ENCODE data around the gene ZMIZ1. TPM values are rescaled to one million over a fixed set of nuclear protein-coding genes. Genes with fewer than 3 reads are reported as not detected.

ZMIZ1 gene
- total RNA-seq, 4 donors from 2014 or later, result 58.1 to 87.4 (median 74.2) TPM

DNA sequence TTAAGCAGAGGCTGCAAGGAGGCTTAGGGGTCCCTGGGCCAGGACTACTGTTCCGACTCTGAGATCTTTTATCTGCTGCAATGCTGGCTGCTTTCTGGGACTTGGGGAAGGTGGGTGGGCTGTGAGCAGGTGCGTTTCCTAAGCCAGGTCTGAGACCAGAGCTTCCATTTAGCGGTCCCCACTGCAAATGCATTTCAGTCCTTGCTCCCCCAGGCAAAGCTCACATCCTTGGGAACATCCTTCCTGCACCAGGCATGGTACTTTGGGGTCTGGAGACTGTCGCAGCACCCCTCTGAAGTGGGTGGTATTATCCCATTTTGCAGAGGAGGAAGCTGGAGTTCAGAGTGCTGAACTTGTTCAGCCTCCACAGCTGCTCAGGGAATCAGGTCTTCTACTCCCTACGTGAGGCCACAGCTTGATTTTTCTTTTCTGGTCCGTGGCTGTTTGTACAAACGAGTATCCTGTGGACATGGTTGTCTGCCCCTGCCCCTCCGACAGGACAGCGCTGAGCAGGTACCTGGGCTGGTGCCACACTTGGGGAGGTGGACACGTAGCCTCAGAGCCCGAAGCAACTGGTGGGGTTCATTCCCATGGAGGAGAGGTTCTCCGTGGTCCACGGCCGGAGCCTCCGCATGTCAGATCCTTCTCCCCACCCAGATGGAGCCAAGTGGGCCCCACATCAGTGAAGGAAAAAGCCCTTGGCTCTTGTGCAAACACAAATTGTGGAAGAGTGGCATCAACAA lies 20.0 kb downstream of the ZMIZ1 start:
- DNase-seq (ENCODE audit: low spot score in 2 of 2), result no peak
- TF ChIP-seq, protein P1, sequence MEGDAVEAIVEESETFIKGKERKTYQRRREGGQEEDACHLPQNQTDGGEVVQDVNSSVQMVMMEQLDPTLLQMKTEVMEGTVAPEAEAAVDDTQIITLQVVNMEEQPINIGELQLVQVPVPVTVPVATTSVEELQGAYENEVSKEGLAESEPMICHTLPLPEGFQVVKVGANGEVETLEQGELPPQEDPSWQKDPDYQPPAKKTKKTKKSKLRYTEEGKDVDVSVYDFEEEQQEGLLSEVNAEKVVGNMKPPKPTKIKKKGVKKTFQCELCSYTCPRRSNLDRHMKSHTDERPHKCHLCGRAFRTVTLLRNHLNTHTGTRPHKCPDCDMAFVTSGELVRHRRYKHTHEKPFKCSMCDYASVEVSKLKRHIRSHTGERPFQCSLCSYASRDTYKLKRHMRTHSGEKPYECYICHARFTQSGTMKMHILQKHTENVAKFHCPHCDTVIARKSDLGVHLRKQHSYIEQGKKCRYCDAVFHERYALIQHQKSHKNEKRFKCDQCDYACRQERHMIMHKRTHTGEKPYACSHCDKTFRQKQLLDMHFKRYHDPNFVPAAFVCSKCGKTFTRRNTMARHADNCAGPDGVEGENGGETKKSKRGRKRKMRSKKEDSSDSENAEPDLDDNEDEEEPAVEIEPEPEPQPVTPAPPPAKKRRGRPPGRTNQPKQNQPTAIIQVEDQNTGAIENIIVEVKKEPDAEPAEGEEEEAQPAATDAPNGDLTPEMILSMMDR (IDR thresholded peaks at IDR 0.05), result no peak
- no peak for TF ChIP-seq POLR2A (IDR thresholded peaks at IDR 0.05)
- intact Hi-C loops (cut with DNase I; ENCODE audit: low total_unique reads), result no loop called here
- WGBS, 2 donors, result 78 to 87% methylated on average over 15 of the region's 15 CpGs
- H3K4me3 ChIP-seq (ENCODE audit: low read depth, poor library complexity, severe bottlenecking), result no peak overlapping the region

DNA sequence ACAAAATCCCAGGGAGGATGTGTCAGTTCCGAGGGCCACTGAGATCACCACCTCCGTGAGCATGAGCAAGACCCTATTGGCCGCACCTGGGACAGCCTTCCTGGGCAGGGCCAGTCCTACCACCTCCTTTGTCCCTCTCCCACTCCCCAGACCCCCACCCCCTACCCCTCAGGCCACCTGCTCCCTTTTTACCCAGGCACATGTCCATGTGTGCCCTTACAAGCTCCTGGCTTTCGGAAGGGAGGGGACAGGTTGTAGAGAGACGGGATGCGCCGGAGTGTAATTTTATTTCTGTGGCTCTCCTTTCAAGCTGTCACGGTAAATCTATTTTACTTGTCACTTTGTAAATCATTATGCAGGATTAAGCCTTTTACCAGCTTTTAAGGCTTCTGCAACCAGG lies 20.9 kb downstream of the ZMIZ1 start:
- TF ChIP-seq POLR2A (IDR thresholded peaks at IDR 0.05), result no peak
- TF ChIP-seq, protein P1 (IDR thresholded peaks at IDR 0.05), result no peak
- H3K4me3 ChIP-seq (ENCODE audit: low read depth, poor library complexity, severe bottlenecking), result no peak overlapping the region
- WGBS, 2 donors, result 81 to 85% methylated on average over 8 of the region's 8 CpGs
- intact Hi-C loops (cut with DNase I; ENCODE audit: low total_unique reads), result no loop called here
- DNase-seq (ENCODE audit: low spot score in 2 of 2), result no peak

DNA sequence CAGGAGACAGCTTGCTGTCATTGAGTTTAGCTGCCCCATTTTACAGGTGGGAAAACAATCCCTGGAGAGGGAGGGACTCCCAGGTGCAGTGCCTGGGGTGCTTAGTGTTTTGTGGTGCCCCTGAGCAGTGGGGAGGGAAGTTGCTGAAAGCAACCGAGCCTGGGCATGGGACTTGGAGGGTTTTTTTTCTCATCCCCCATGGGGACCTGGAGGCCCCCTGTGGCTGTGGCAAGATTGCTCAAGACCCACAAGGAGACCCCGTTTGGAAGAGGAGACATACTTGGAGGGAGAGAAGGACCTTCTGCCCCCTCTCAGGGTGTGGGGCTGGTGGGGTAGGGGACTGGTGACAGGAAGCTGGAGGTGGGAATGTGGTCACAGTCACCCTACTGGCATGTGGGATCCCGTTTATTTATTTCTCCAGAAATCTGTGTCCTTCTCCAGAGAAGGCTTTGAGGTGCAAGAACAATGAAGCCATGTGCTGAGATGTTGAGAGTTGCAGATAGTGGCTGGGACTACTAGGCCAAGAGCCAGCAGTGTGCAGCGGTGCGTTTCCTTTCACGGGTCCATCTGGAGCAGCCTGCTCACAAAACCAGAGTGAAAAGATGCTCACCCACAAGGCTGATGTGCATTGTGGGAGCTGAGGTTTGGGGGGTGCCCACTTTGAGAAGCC lies 21.5 kb downstream of the ZMIZ1 start:
- TF ChIP-seq, protein P1 (IDR thresholded peaks at IDR 0.05), result no peak
- TF ChIP-seq POLR2A (IDR thresholded peaks at IDR 0.05), result no peak
- WGBS, 2 donors, result 25 to 28% methylated on average over 6 of the region's 6 CpGs
- no peak overlapping the region for H3K4me3 ChIP-seq (ENCODE audit: low read depth, poor library complexity, severe bottlenecking)
- intact Hi-C loops (cut with DNase I; ENCODE audit: low total_unique reads), result no loop called here
- DNase-seq (ENCODE audit: low spot score in 2 of 2), result no peak

DNA sequence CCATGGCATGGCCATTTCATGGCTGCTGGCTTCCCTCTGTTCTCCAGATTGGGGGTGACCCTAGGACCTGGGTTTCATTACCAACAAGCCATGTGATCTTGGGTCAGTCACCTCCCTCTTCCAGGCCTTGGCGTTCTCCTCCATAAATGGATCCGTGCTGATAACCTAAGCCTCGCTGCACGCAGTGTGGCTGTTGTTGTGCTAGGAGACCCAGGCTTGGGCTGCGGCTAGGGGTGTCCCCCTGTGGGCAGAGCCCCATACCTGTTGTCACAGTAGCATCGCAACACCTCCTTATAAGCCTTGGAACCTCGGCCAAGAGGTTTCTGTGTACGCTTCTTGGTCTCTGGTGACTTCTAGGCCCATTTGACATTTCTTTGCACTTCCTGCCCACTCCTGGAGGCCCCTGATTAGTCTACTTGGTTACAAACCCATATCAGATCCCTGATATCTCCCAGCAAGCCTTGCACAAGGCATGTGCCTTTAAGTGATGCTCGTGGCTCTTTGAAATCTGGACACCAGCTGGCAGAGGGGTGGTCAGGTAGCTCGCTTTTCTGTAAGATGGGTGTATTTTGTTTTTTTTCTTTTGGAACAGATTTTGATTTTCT lies 23.6 kb downstream of the ZMIZ1 start:
- intact Hi-C loops (cut with DNase I; ENCODE audit: low total_unique reads), result no loop called here
- DNase-seq (ENCODE audit: low spot score in 2 of 2), result no peak
- TF ChIP-seq POLR2A (IDR thresholded peaks at IDR 0.05), result no peak
- H3K4me3 ChIP-seq (ENCODE audit: low read depth, poor library complexity, severe bottlenecking), result no peak overlapping the region
- WGBS, 2 donors, result 82 to 83% methylated on average over 10 of the region's 10 CpGs

DNA sequence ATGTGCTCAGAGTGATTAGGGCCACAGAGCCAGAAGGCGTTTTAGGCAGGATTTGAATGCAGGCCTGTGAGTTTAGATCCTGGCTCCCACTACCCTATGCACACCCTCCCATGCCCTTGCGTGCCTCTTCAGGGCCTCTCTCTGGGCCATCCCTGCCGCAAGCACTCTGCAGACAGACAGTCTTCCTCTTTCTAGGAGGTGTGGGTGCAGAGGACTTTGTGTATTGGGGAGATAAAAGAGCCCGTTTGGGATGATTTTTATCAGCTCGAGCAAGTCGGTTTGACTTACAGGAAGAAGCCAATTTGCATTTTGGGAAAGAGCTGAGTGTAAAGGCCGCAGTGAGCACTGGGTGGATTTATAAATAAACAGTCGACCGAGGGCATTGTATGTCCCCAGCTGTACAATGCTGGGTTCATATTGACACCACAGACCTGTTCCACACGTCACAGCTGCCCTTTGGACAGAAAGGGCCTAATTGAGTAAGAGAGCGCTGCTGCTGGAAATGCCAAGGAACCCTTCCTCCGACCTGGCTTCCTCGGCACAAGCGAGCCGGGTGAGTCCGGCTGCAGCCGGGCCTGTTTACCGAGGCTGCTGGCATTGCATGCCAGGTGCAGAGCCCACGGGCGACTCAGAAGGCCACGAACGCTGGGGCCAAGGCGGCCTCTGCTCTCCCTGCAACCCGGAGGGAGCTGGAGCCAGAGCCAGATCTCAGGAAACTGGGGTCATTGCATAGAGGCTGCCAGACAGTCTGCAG lies 25.1 kb downstream of the ZMIZ1 start:
- TF ChIP-seq, protein P1 (IDR thresholded peaks at IDR 0.05), result no peak
- TF ChIP-seq POLR2A (IDR thresholded peaks at IDR 0.05), result no peak
- DNase-seq (ENCODE audit: low spot score in 2 of 2), result peak; percentile 70 to 92
- intact Hi-C loops (cut with DNase I; ENCODE audit: low total_unique reads), result no loop called here
- 11 to 17% methylated on average over 23 to 24 of the region's 24 CpGs for WGBS, 2 donors
- no peak overlapping the region for H3K4me3 ChIP-seq (ENCODE audit: low read depth, poor library complexity, severe bottlenecking)

Data from lower leg skin (tissue), 4 donors.